Retinal pigment epithelial cell (primary cell): ENCODE data around the gene NNMT.

Experiments
- DNase-seq: peaks from one replicate; pipeline ENCODE4 v3.0.0-alpha.2; 2010; ENCODE audit warnings: low read depth
- H3K4me3 ChIP-seq: 2 replicates; pipeline ENCODE4 v1.5.1; 2011; ENCODE audit warnings: mild to moderate bottlenecking, low read length, control low read depth, moderate library complexity
- CTCF ChIP-seq: conservative IDR thresholded peaks from 2 replicates; pipeline ENCODE4 v1.5.1; 2011; ENCODE audit warnings: low read depth, low read length, control low read depth, inconsistent platforms

NNMT gene

GRCh38 chr11:114308689-114309089, 12.5 kb downstream of the NNMT start:
- DNase-seq, result no peak
- H3K4me3 ChIP-seq, result no peak overlapping the region
- TF ChIP-seq CTCF, result no peak

GRCh38 chr11:114309517-114309916, 13.3 kb downstream of the NNMT start:
- no peak overlapping the region for H3K4me3 ChIP-seq
- TF ChIP-seq CTCF, result no peak
- no peak for DNase-seq

- no peak for DNase-seq
- no peak overlapping the region for H3K4me3 ChIP-seq
- no peak for TF ChIP-seq CTCF
Measured at GRCh38 chr11:114310095-114310494, 13.9 kb downstream of the NNMT start.

- TF ChIP-seq CTCF, result no peak
- no peak for DNase-seq
- H3K4me3 ChIP-seq, result no peak overlapping the region
Measured at GRCh38 chr11:114311946-114312345, 15.7 kb downstream of the NNMT start.

- no peak overlapping the region for H3K4me3 ChIP-seq
- no peak for TF ChIP-seq CTCF
- no peak for DNase-seq
Measured at GRCh38 chr11:114314096-114314495, 17.9 kb downstream of the NNMT start.

- no peak overlapping the region for H3K4me3 ChIP-seq
- no peak for DNase-seq
Measured at GRCh38 chr11:114315749-114316368, 19.7 kb downstream of the NNMT start.

More at GRCh38 chr11:114315749-114316368, 19.7 kb downstream of the NNMT start:
- no peak for TF ChIP-seq CTCF
